K562 (cell line): ENCODE measurements around the gene CUX1. TPM values are rescaled to one million over a fixed set of nuclear protein-coding genes. Genes with fewer than 3 reads are reported as not detected.

Source experiments
- ATF7 ChIP-seq: fragments of 450-650 bp; IDR thresholded peaks from 2 replicates; pipeline ENCODE4 v1.7.1; 2014; ENCODE audit warnings: mild to moderate bottlenecking, moderate library complexity
- CREB1 ChIP-seq, 2 experiments: sonication (generic) in 1 of 2; formaldehyde crosslinking in 1 of 2; IDR thresholded peaks; 2 replicates each; pipeline versions ENCODE4 v1.6.1 to v1.8.0; 2012 to 2022; ENCODE audit warnings: inconsistent platforms in 1 of 2, mild to moderate bottlenecking in 1 of 2, missing genetic modification reagents in 1 of 2, moderate library complexity in 1 of 2
- ESRRA ChIP-seq: fragments of 450-650 bp; IDR thresholded peaks from 2 replicates; pipeline ENCODE4 v1.6.1; 2014; ENCODE audit warnings: low read depth, mild to moderate bottlenecking, moderate library complexity, borderline replicate concordance
- MNT ChIP-seq, 2 experiments: fragments of 450-650 bp; conservative IDR thresholded peaks; 2 replicates each; pipeline ENCODE4 v1.6.1; 2017; ENCODE audit warnings: mild to moderate bottlenecking in 2 of 2, moderate library complexity in 2 of 2
- NFYB ChIP-seq: IDR thresholded peaks from 2 replicates; pipeline ENCODE4 v1.6.1; 2011; ENCODE audit warnings: mild to moderate bottlenecking, moderate library complexity; ENCODE audit not compliant: insufficient read length; ENCODE audit errors: extremely low read depth
- TAF9B ChIP-seq: fragments of 450-650 bp; IDR thresholded peaks from 2 replicates; pipeline ENCODE4 v1.6.1; 2018; ENCODE audit warnings: mild to moderate bottlenecking; ENCODE audit not compliant: partially characterized antibody
- U2AF1 ChIP-seq: fragments of 200-400 bp; formaldehyde crosslinking; optimal IDR thresholded peaks from 2 replicates; pipeline ENCODE3; 2017; ENCODE audit warnings: mild to moderate bottlenecking, low read depth, low read length, moderate library complexity
- ZBTB11 ChIP-seq, 3 experiments: fragments of 200-800 bp in 1 of 3; fragments of 250-450 bp in 1 of 3; fragments of 450-650 bp in 1 of 3; sonication (Bioruptor Pico) in 1 of 3; sonication (Bioruptor generic) in 1 of 3; formaldehyde crosslinking in 1 of 3; IDR thresholded peaks; 2 replicates each; pipeline versions ENCODE4 v1.6.1 to v1.8.0; 2016 to 2022; ENCODE audit warnings: mild to moderate bottlenecking in 2 of 3, missing genetic modification characterization in 2 of 3, missing compliant biosample characterization in 1 of 3, moderate library complexity in 1 of 3
- ZBTB49 ChIP-seq: sonication (generic); formaldehyde crosslinking; IDR thresholded peaks from 2 replicates; pipeline ENCODE4 v1.8.0; 2022; ENCODE audit warnings: missing genetic modification reagents, mild to moderate bottlenecking, borderline replicate concordance
- ZNF124 ChIP-seq: sonication (generic); formaldehyde crosslinking; IDR thresholded peaks from 2 replicates; pipeline ENCODE4 v1.8.1; 2022; ENCODE audit warnings: missing genetic modification reagents
- ZNF217 ChIP-seq: sonication (generic); formaldehyde crosslinking; IDR thresholded peaks from 2 replicates; pipeline ENCODE4 v1.8.0; 2022; ENCODE audit warnings: mild to moderate bottlenecking, missing genetic modification reagents
- polyA plus RNA-seq, 8 experiments: library from polyadenylated mRNA; depleted of rRNA in 4 of 8; stranded (reverse) in 5 of 8; unstranded in 3 of 8; fragments of >200 nt; fragmentation: Nextera tagmentation in 2 of 8; fragmentation: Illumina TruSeq in 1 of 8; extraction: Ambion mirVana in 2 of 8; extraction: Trizol in 1 of 8; gene quantifications; 2 replicates each; pipeline versions ENCODE4 v1.2.1 to v1.2.3, GENCODE V29; 2011 to 2014; ENCODE audit warnings: inconsistent platforms in 1 of 8, missing spikeins in 1 of 8
- total RNA-seq, 7 experiments: library from RNA; depleted of rRNA in 6 of 7; stranded (reverse); fragments of >200 nt in 6 of 7; fragmentation: Illumina TruSeq in 2 of 7; extraction: Trizol in 2 of 7; gene quantifications; 2 replicates each; pipeline versions ENCODE4 v1.2.1 to v1.2.3, GENCODE V29; 2011 to 2021; ENCODE audit warnings: low replicate concordance in 1 of 7
- TF ChIP-seq, protein P1 (sequence below): fragments of 200-800 bp; sonication (Bioruptor generic); IDR thresholded peaks from 2 replicates; pipeline ENCODE4 v1.6.1; 2017; ENCODE audit warnings: missing genetic modification characterization, missing compliant biosample characterization
- TF ChIP-seq, protein P2 (sequence below): fragments of 250-450 bp; sonication (Bioruptor Pico); IDR thresholded peaks from 2 replicates; pipeline ENCODE4 v1.5.0; 2021

Gene CUX1
- total and polyA plus RNA-seq, 9 of the 15 experiments (the other 6 are each of a cell fraction or from before 2014, with no cell fraction given), result 3.6 to 55.3 (median 25.2) TPM

DNA sequence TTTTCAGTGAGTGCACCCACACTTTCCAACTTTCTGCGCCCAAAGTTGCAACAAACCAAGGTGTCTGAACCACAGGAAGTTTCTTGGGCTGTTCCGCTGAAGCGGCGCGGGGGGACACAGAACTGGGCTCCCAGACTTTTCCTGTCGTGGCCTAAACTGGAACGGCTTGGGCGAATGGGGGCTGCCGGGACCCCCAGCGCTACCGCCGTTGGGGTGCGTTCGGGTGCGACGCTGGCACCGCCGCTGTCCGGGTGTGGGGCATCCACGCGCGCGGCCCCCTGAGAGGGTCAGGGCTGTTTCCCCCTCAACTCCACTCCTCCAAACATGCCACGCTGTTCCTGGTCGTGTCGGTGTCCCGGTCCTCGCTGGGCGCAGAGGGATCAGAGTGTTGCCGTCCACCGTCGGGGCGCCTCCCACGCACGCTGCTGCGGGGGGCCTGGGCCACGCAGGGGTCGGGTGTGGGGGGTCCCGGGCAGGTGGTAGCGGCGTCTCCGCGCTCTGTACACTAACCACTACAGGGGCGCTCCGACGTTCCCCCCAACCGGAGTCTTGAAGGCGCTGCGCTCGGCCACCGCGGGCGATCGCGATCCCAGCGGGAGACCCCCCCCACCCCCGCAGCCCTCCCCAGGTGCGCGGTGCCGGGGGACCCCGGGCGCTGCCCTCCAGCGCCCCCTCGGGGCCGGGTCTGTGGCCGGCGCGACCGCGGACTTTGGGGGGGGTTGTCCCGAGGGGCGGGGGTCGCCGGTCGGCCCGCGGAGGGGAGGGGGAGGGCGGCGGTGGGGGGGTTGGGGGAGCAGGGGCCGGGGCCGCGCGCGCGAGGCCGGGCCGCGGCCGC lies 2.2 kb upstream of the CUX1 start (continued):
- peak; percentile 89; the same call in 1 of the 2 replicates for TF ChIP-seq ZBTB49 (CRISPR knock-in tag)
- 0 out of 4 replicates have a peak, but pooled peaks of 1 of the 2 experiments have one; percentile 24 for TF ChIP-seq MNT (conservative IDR thresholded peaks at IDR 0.05)
- TF ChIP-seq, protein P1, sequence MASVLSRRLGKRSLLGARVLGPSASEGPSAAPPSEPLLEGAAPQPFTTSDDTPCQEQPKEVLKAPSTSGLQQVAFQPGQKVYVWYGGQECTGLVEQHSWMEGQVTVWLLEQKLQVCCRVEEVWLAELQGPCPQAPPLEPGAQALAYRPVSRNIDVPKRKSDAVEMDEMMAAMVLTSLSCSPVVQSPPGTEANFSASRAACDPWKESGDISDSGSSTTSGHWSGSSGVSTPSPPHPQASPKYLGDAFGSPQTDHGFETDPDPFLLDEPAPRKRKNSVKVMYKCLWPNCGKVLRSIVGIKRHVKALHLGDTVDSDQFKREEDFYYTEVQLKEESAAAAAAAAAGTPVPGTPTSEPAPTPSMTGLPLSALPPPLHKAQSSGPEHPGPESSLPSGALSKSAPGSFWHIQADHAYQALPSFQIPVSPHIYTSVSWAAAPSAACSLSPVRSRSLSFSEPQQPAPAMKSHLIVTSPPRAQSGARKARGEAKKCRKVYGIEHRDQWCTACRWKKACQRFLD (CRISPR knock-in tag), result peak; percentile 74
- no peak for TF ChIP-seq CREB1 (IDR thresholded peaks at IDR 0.05)
- peak; percentile 38; the same call in 1 of the 2 replicates for TF ChIP-seq CREB1 (CRISPR knock-in tag; IDR thresholded peaks at IDR 0.05)
- TF ChIP-seq, protein P2, sequence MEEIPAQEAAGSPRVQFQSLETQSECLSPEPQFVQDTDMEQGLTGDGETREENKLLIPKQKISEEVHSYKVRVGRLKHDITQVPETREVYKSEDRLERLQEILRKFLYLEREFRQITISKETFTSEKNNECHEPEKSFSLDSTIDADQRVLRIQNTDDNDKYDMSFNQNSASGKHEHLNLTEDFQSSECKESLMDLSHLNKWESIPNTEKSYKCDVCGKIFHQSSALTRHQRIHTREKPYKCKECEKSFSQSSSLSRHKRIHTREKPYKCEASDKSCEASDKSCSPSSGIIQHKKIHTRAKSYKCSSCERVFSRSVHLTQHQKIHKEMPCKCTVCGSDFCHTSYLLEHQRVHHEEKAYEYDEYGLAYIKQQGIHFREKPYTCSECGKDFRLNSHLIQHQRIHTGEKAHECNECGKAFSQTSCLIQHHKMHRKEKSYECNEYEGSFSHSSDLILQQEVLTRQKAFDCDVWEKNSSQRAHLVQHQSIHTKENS (CRISPR knock-in tag), result no peak
- TF ChIP-seq TAF9B, result no peak
- TF ChIP-seq U2AF1, result peak; percentile 60
- peak in 1 of 3 experiments; percentile 49; a peak in 1 of 6 replicates for TF ChIP-seq ZBTB11 (CRISPR knock-in tag; IDR thresholded peaks at IDR 0.05)
- peak; percentile 81 for TF ChIP-seq ATF7
- TF ChIP-seq ZNF124 (CRISPR knock-in tag), result no peak
- TF ChIP-seq ESRRA, result peak; percentile 25
- TF ChIP-seq ZNF217, result no peak
- no peak for TF ChIP-seq NFYB
